Uterus (tissue), 2 donors: Measurements from ENCODE around the gene RPRD1B.

ENCODE experiments used
- CTCF ChIP-seq, 4 experiments: fragments of 200-600 bp in 2 of 4; fragments of 450-650 bp in 2 of 4; sonication (generic) in 2 of 4; IDR thresholded peaks; one replicate each; pipeline ENCODE4 v1.5.1; 2016 to 2019; ENCODE audit warnings: antibody characterized with exemption in 4 of 4, mild to moderate bottlenecking in 2 of 4, moderate library complexity in 1 of 4
- POLR2A ChIP-seq, 2 donors: fragments of 450-650 bp; IDR thresholded peaks; one replicate each; pipeline ENCODE4 v1.6.1; 2016; ENCODE audit warnings: antibody characterized with exemption in 2 of 2, mild to moderate bottlenecking in 1 of 2, moderate library complexity in 1 of 2

GRCh38 chr20:37986044-37986858 is 47.3 kb upstream of the RPRD1B start:
- TF ChIP-seq CTCF (IDR thresholded peaks at IDR 0.05) (no peak), POLR2A (IDR thresholded peaks at IDR 0.05) (no peak)
